Dedifferentiated amniotic fluid mesenchymal stem cell (primary cell): ENCODE data around the gene SPEG.

Experiments
- DNase-seq: peaks from one replicate; pipeline ENCODE4 v3.0.0-alpha.2; 2016; ENCODE audit errors: extremely low spot score

Gene SPEG

DNA sequence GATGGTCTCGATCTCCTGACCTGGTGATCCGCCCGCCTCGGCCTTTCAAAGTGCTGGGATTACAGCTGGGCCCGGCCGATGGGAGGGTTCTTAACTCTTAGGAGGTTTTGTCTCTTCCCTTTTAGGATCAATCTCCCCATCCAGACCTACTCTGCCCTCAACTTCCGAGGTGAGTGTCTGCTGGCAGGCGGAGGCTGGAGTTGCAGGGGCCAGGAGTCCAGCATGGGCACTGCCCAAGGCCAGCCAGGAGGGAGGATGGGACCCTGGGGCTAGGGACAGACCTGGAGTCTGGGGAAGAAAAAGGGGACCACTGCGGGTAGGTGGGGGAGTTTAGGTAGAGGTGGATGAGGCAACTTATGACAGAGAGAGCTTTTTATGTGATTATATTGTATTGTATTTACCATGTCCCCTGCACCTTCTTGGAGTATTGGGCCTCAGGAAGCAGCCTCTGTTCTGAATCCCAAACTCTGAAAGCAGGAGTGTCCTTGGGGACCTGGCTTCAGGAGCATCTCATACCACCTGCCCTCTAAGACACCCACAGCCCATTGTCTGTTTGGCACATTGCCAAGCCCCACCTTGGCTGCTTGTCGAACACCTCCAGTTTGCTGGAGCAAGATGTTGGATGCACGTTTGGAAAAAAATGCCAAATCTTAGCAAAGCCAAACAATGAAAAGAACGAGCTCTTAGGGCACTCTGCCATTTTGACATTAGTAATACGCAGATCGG is 10.8 kb upstream of the SPEG start:
- no peak for DNase-seq

DNA sequence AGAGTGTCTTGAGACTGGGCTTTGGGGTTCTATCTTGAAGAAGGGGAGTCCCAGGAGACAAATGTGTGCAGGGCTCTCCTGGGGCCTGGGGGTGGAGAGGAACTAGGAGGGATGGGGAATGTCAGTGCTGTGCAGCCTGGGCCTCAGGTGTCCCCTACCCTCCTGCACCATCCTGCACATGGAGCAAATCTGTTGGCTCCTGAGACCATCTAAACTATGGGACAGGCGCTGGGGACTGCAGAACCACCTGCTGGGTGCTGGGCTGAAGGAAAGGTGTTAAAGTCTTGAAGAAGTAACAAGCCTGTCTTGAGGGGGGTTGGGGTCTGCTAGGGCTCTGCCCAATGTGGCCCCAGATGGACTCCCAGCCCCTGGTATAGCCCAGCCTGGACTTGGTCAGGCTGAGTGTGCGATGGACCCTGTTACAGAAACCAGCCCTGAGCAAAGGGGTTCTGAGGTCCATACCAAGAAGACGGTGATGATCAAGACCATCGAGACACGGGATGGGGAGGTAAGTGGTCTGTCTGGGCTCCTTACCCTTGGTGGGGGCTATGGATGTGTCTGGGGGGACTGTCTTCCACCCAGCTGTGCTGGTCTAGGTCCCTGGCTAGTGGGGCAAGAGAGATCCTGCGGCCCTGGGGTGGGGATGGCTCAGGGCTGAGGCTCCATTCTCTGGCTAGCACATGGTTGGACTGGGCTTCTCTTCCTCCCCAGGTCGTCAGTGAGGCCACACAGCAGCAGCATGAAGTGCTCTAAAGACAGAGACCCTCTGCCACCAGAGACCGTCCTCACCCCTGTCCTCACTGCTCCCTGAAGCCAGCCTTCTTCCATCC is 9.2 kb upstream of the SPEG start:
- no peak for DNase-seq

DNA sequence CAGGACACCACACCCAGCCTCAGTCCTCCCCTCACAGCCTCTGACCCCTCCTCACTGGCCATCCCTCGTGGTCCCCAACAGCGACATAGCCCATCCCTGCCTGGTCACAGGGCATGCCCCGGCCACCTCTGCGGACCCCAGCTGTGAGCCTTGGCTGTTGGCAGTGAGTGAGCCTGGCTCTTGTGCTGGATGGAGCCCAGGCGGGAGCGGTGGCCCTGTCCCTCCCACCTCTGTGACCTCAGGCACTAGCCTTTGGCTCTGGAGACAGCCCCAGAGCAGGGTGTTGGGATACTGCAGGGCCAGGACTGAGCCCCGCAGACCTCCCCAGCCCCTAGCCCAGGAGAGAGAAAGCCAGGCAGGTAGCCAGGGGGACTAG is 8.6 kb upstream of the SPEG start:
- DNase-seq, result no peak

DNA sequence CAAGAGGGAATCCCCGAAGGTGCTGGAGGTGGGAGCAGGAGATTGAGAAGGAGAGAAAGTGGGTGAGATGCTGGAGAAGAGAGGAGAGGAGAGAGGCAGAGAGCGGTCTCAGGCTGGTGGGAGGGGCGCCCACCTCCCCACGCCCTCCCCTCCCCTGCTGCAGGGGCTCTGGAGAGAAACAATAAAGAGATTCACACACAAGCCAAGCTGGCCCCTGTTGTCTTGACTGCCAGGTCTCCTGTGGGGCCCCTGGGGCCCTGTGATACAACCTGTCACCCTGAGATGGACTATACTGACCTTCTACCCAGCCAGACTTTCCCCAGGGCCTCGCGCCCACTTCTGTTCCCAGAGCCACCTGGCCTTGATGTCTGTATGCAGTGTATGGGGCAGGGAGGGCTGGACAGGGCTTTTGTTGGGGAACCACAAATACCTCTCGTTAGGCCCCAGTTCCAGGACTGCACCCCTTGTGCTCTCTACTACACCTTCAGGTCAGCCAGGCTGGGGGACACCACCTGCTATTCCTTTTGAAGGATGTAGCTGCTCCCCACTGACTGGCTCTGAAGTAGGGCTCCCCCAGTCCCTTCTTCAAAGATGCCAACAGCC is 8.0 kb upstream of the SPEG start:
- no peak for DNase-seq

DNA sequence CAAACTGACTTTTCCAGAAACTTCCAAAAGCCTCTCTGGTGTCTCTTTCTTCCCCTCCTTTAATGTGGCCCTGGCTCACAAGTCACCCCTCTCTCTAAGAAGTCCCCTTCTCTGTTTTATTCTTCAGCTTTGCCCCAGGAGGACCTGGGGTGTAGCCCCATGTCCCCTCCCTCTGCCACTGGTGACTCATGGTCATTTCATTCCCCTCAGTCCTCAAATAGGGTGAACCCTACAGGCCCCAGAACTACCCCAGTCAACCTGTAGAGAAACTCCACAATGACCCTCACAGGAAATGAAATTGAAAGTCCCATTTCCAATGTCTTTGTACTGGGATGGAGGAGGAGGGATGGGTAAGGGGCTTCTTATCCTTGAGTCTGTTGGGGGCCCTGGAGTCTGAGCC is 6.2 kb upstream of the SPEG start:
- no peak for DNase-seq

DNA sequence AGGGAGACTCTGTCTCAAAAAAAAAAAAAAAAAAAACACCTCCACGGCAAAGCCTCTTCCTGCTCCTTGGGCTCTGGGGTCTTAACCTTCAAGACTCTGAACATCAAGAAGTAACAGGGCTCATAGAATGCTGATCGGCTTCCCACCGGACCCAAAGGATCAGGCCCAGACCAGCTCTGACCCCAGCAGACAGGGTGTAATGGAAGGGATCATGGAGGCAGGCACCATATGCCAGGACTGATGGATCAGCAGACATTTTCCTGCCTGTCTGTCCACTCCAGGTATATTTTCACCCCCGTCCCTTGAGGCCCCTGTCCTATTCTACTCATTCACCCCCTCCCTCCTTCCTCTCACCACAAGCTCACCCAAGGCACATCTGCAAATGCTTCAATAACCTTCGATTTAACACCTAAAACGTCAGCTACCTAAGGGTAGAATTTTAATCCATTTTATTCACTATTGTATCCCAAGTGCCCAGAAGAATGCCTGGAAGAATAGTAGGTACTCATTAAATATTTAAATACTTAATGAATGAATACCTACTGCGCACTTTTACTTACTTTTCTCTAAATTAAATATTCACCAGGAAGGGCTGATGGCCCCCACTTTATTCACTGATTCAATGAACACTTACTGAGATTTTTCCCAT is 4.6 kb upstream of the SPEG start:
- DNase-seq, result no peak

DNA sequence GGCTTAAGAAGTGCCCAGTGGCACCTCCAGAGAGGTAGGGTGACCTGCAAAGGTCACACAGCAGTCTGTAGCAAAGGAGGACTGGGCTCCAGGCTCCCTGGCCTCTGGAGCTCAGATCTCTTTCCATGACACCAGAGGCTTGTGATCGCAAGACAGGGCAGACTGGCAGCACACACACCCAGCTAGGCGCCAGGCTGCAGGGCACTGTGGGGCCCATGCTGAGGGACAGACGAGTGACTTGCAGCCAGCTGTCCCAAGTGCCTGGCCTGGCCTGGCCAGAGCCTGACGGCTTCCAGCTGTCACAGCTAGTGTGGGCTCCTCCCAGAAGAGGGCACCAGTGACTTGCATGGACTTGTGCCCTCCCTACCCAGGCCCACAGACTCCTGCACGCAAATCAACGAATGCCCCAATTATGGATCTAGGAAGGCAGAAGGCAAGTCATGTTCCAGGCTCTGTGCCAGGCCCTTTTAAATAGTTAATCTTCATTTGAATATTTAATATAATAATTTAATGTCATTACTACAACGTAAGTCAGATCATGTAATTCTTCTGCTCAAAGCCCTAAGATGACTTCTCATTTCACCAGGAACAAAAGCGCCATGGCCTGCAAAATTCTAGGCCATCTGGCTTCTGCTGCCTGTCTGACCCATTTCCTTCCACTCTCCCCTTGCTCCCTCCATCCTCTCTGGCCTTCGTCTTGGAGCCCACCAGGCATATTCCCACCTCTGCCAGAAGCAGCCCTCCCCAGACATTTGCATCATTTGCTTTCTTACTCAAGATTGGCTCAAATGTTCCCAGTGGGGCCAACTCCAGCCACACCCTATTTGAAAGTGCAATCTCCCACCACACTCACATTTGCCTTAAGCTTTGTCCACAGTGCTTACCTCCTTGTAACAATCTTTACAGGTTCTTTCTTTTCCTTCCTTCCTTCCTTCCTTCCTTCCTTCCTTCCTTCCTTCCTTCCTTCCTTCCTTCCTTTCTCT is 3.7 kb upstream of the SPEG start:
- peak; percentile 45 for DNase-seq

DNA sequence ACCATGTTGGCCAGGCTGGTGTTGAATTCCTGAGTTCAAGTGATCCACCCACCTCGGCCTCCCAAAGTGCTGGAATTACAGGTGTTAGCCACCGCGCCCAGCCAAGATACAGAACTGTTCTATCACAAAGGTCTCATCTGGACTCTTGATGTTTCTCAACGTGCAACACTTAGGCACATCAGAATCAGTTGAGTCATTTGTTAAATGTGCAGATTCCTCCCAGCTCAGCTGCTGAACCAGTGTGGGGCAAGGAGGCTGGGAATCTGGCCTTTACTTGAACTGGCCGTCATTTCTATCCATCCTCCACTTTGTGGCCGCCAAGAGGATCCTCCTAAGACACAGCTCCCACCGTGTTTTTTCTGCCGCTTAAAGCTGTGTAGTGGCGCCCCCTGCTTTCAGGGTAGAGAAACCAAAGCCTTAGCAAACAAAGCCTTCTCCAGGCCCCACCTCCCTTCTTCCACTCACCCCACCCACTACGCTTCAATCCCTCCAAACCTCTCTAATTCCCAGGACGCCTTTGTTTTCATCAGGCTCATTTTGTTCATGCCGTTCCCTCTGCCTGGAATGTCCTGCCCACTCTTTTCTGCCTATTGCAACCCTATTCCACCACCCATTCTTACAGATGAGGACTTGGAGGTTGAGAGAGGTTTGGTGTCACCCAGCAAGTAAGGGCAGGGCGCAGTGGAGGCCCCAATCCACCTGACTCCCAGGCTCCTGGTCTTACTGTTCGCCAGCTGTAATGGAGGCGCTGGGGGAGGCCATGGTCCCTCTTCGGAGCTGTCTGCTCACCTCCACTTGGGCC is 776 bp upstream of the SPEG start:
- DNase-seq, result no peak

DNA sequence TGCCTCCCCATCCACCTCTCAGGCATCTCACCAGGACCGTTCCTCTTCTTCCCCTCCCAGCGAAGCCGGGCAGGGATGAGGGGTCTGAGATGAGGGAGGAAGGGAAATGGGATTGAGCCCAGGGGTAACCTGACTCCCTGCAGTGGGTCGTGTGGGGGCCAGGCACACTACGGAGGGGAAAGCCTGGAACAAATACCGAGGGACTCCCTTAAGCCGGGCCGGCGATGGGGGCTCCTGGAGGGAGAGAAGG is 250 bp upstream of the SPEG start:
- no peak for DNase-seq

DNA sequence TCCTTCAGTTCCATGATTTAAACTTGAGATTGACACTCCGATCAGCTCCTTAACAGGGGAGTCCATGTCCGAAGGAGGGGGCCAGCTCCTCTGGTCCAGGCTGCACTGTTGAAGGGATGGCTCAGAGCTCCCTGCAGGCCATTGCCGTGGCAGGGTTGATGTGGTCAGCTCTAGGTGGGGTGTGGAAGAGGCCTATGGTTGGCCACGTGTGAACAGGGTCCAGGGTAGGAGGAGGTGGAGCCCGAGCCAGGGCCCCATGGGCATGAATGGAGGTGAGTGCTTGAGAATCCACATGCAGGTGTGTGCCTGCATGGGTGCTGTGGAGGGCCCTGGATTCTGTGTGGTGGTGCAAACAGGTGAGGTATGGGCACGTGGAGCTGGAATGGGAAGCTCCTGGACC is 1.1 kb downstream of the SPEG start:
- DNase-seq, result no peak

DNA sequence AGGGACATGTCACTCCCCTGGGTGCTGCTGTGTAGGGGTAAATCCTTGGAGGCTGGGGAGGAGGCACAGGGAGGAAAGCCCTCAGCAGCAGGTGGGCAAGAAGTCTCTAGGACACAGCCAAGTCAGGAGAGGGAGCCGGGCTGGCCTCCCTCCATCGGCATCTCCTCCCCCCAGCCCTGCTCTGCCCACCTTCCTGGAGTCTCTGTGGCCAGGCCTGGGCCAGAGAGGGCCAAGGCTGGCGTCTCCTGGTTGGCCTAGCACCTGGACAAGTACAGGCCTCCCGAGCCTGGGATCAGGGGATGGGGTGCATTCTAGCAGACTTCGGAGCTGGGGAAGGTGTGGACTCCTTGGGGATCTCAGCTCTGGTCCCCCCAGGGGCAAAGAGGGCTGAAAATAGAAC is 1.8 kb downstream of the SPEG start:
- DNase-seq, result no peak

DNA sequence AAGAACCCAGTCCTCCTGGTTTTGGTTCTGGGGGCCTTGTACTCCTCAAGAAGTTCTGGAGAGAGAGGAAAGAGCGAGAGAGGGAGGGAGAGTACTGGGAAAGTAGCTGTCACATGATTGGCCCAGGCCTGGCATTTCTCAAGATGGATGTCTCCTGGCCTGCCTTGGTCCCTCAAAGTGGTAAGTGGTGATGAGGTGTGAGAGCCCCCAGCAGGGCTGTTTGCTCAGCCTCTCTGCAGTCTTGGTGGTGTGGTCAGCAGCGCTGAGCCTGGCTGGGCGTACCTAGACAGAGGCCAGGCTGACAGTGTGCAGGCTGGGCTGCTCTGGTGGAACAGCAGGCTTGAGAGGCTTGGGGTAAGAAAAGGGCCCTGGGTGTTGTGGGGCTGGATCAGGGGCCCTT is 2.5 kb downstream of the SPEG start:
- no peak for DNase-seq

DNA sequence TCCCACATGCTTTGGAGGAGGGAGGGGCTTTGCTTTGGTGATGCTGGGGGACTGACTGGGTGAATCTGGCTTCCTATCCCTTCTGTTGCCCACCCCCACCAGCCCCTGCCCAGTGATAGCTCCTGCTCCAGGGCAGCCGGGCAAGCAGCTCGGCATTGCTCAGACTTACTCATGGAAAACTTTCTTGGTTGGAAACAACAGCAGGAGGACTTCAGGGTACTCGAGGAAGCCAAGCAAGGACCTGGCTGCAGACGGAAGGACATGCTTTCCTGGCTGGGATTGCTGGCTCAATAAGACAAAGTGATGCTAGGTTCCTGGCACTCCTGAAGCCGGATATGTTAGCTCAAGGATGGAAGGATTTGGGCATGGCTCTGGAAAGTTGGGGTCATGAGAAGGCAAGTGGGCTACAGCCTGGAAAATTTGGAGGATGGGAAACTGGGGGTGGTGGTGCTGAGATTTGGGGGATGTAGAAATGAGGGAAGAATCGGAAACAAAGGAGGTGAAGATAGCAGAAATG is 3.1 kb downstream of the SPEG start:
- DNase-seq, result no peak

DNA sequence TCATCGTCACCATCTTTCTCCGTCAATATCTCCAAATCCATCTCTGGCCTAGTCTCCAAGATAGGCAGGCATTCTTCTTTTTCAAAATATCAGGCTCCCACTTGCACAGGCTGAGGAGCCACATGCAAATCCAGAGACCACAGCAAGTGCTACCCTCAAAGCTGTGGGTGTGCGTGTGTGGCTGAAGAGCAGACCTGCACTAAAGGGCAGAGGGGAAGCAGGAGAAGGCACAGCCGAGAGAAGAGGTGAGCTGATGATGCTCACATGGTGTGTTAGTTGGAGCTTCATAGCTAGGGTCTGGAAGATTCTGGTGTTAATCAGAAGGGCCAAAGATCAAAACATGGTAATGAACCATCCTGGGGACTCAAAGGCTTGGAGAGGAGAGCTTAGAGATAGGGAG is 3.8 kb downstream of the SPEG start:
- DNase-seq, result no peak

DNA sequence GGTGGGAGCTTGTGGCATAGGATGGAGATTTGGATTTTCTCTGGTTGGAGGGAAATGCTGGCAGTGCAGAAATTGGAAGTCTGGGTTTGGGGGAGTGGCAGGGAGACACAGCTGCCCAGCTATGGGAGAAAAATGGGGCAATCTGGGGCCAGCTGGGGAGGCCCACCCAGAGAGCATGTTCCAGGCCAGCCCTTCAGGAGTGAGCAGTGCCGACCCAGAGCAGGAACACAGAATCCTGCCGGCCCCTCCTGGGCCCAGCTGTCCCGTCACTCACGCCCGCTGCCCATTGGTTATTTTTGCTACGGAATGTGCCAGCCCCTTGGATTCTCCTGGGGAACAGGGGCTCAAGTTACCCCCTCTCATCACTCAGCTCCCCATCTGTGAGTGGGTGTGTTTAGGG is 4.9 kb downstream of the SPEG start:
- DNase-seq, result no peak

DNA sequence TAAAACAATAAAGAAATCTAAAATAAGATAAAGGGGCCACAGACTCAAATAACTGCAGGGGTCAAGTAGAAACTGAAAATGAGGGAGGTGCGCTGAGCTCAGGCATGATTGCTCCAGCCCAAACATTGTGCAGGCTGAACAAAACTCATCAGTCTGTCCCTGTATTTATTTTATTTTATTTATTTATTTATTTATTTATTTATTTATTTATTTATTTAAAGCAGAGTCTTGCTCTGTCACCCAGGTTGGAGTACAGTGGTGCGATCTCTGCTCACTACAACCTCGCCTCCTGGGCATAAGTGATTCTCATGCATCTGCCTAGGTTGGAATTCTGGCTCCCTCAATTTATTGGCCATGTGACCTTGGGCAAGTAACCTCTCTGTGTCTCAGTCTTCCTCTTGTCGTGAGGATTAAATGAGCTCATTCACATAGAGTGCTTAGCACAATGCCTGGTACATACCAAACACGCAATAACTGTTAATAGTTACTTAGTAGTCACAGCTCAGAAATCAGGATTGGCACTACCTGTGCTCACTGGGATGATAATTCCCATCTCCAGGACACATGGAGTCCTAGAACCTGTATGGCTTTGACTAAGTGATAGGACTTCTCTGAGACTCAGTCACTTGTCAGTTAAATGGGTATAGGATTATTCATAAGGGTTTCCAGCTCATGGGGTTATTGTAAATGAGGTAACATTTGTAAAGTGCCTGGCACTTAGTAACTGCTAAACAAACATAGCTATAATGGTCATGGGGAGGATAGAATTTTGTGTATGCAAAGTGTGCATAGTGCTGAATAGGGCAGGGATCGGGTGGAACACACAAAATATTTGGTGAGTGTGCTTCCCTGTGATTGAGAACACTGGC is 6.0 kb downstream of the SPEG start:
- no peak for DNase-seq

DNA sequence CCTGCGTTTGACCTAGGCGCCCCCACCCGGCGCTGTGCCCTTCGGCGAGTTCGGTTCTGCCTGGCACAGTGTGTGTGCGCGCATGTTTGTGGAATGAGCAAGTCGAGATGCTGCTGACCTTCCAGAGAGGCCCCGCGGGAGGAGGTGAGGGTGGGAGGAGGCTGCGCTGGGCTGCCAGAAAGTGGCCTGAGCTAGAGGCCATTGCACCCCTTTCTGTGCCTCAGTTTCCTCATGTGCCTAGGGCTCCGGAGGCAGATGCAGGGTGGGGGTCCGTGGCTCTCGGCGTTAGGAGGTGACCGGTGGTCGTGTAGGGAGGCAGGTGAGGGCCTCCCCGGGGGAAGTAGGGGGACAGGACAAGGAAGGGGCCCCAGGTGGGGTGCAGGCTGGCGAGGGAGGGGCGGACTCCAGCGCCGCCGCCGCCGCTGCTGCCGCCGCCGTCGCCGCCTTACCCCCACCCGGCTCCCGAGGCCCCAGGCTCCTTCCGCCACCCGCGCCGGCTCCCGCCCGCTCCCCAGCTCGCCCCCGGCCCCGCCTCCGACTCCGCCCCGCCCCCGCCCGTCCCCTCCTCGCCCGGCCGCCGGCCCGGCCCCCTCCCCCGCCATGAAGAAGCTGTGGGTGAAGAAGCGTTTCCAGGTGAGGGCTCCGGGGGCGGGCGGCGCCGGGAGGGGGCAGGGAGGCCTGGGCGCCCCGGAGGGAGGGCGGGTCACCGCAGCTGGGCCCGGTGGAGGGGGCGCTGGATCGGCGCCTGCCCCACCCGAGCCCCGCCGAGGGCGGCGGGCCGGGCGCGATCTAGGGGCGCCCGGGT is 7.0 kb downstream of the SPEG start:
- peak; percentile 45 for DNase-seq

DNA sequence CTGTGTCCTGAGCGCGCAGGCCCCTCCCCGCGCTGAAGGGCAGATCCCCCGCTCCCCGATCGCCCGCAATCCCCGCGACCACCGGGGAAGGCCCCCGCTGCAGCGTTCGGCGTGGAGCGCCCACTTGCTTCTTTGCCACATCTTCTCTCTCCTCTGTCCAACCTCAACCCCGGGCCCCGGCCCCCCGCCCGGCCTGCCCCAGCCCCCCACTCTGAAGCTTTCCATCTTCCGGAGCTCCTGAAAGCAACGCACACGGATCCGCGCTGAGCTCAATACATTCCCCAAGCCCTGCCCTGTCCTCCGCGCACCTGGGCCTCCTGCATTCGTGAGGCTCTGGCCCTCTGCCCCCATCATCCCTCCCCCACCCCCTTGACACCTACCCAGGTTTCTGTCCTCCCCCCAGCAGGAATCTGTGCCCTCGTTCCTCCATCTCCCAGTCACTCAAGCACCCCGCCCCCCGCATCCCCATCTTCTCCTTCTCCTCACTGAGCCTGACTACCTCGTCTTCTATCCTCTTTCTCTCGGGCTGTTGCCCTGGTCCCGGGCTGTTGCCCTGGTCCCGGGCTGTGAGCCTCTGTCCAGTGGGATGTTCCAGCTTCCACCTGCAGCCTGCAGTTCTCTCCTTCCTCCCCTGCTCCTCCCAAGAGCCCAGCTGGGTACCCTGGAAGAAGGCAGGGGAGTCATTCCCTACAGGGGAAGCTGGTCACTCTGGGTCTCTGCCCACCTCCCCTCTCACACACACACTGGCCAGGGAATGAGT is 7.8 kb downstream of the SPEG start:
- DNase-seq, result no peak
